Vagina (tissue), 2 donors: ENCODE measurements around the gene EVX2. TPM values are rescaled to one million over a fixed set of nuclear protein-coding genes. Genes with fewer than 3 reads are reported as not detected.

ENCODE experiments used
- DNase-seq, 2 donors: peaks; one replicate each; pipeline ENCODE4 v3.0.0-alpha.2; 2017; ENCODE audit errors: extremely low spot score in 2 of 2
- H3K27ac ChIP-seq: fragments of 200-600 bp; sonication (generic); one replicate; pipeline ENCODE4 v1.5.1; 2019
- H3K27me3 ChIP-seq: fragments of 200-600 bp; sonication (generic); one replicate; pipeline ENCODE4 v1.5.1; 2019
- H3K36me3 ChIP-seq, 2 donors: fragments of 200-600 bp; sonication (generic); one replicate each; pipeline ENCODE4 v1.5.1; 2017 to 2019
- H3K4me1 ChIP-seq: fragments of 200-600 bp; sonication (generic); one replicate; pipeline ENCODE4 v1.5.1; 2019
- H3K4me3 ChIP-seq, 2 donors: fragments of 200-600 bp; sonication (generic); 1 replicate in 1 of 2; 2 replicates in 1 of 2; pipeline ENCODE4 v1.5.1; 2016 to 2019
- H3K9me3 ChIP-seq: fragments of 200-600 bp; sonication (generic); one replicate; pipeline ENCODE4 v1.5.1; 2019
- CTCF ChIP-seq, 3 experiments: fragments of 450-650 bp in 2 of 3; fragments of 200-600 bp in 1 of 3; sonication (generic) in 1 of 3; IDR thresholded peaks; one replicate each; pipeline ENCODE4 v1.5.1; 2017 to 2019; ENCODE audit warnings: antibody characterized with exemption in 3 of 3, mild to moderate bottlenecking in 2 of 3, moderate library complexity in 2 of 3
- POLR2A ChIP-seq, 2 donors: fragments of 450-650 bp; IDR thresholded peaks; one replicate each; pipeline ENCODE4 v1.6.1; 2017; ENCODE audit warnings: antibody characterized with exemption in 2 of 2, mild to moderate bottlenecking in 2 of 2, moderate library complexity in 2 of 2
- POLR2AphosphoS5 ChIP-seq, 2 donors: sonication (generic); formaldehyde crosslinking; IDR thresholded peaks; one replicate each; pipeline ENCODE4 v1.9.0; 2017; ENCODE audit warnings: antibody characterized with exemption in 2 of 2, mild to moderate bottlenecking in 2 of 2, low read depth in 1 of 2; ENCODE audit not compliant: insufficient read depth in 1 of 2
- intact Hi-C: fragments of 100-400 bp; cut with DNase I; formaldehyde crosslinking; loops from one replicate; pipeline ENCODE4 v1.15.1; 2023
- total RNA-seq: library from RNA; depleted of rRNA; stranded (reverse); fragments of >200 nt; gene quantifications from one replicate; pipeline ENCODE4 v1.2.3, GENCODE V29; 2016

The EVX2 gene
- total RNA-seq, 1 donor from 2014 or later = 0.98 TPM

GRCh38 chr2:176067589-176068418, 16.0 kb downstream of the EVX2 start:
- Histone ChIP-seq H3K9me3 (no peaks in the 10 kb centered on the region), H3K27me3 (no peaks in the 10 kb centered on the region), H3K36me3 (no peaks in the 10 kb centered on the region), H3K27ac (no peak overlapping the region), H3K4me3 (no peak overlapping the region), H3K4me1 (no peaks in the 10 kb centered on the region)
- no peak for TF ChIP-seq POLR2A (IDR thresholded peaks at IDR 0.05)
- TF ChIP-seq POLR2AphosphoS5 (IDR thresholded peaks at IDR 0.05; ENCODE audit: insufficient read depth in 1 of 2, low read depth in 1 of 2) = no peak
- no peak for TF ChIP-seq CTCF (IDR thresholded peaks at IDR 0.05)
- intact Hi-C loops = no loop called here
- DNase-seq = no peak

- H3K27ac ChIP-seq = no peak overlapping the region
- no peak overlapping the region for H3K4me3 ChIP-seq
- H3K27me3 ChIP-seq = no peaks in the 10 kb centered on the region
- H3K4me1 ChIP-seq = no peaks in the 10 kb centered on the region
- no peaks in the 10 kb centered on the region for H3K36me3 ChIP-seq
- intact Hi-C loops = no loop called here
- DNase-seq = no peak
- TF ChIP-seq POLR2A (IDR thresholded peaks at IDR 0.05) = no peak
- no peak for TF ChIP-seq POLR2AphosphoS5 (IDR thresholded peaks at IDR 0.05; ENCODE audit: insufficient read depth in 1 of 2, low read depth in 1 of 2)
- no peak for TF ChIP-seq CTCF (IDR thresholded peaks at IDR 0.05)
- no peaks in the 10 kb centered on the region for H3K9me3 ChIP-seq
These were observed 16.8 kb downstream of the EVX2 start for GRCh38 chr2:176066645-176067588.

DNA sequence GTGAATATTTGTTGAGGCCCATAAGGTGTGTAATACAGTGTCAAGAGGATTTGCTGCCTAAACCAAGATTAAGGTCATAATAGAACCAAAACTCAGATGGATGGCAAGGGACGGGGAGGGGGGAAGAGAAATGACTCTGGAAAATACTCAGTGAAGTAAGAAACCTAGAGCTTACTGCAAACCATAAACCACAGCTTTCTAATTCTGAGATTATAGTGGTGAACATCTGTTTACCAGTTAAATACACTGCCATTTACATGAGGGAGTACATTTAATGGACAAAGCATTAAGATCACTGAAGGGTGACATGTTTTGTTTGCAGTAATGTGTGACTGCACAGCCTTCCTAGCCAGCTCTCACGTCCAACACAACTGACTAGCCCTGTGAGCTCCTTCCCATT, 19.8 kb downstream of the EVX2 start:
- Histone ChIP-seq H3K9me3 (no peaks in the 10 kb centered on the region), H3K4me3 (no peak overlapping the region), H3K36me3 (no peaks in the 10 kb centered on the region), H3K27me3 (no peaks in the 10 kb centered on the region), H3K27ac (no peak overlapping the region), H3K4me1 (no peaks in the 10 kb centered on the region)
- no peak for DNase-seq
- no peak for TF ChIP-seq CTCF (IDR thresholded peaks at IDR 0.05)
- TF ChIP-seq POLR2A (IDR thresholded peaks at IDR 0.05) = no peak
- no peak for TF ChIP-seq POLR2AphosphoS5 (IDR thresholded peaks at IDR 0.05; ENCODE audit: insufficient read depth in 1 of 2, low read depth in 1 of 2)
- intact Hi-C loops = no loop called here

GRCh38 chr2:176056406-176056805, 27.4 kb downstream of the EVX2 start:
- no peaks in the 10 kb centered on the region for H3K9me3 ChIP-seq
- no peaks in the 10 kb centered on the region for H3K27me3 ChIP-seq
- TF ChIP-seq CTCF (IDR thresholded peaks at IDR 0.05) (no peak), POLR2AphosphoS5 (IDR thresholded peaks at IDR 0.05; ENCODE audit: insufficient read depth in 1 of 2, low read depth in 1 of 2) (no peak), POLR2A (IDR thresholded peaks at IDR 0.05) (no peak)
- intact Hi-C loops = no loop called here
- no peaks in the 10 kb centered on the region for H3K4me1 ChIP-seq
- no peak overlapping the region for H3K27ac ChIP-seq
- no peak for DNase-seq
- H3K36me3 ChIP-seq = no peaks in the 10 kb centered on the region
- H3K4me3 ChIP-seq = no peak overlapping the region
